Measurements from ENCODE around the gene CMTM8.

- TF ChIP-seq TARDBP (IDR thresholded peaks at IDR 0.05): no peak
- TF ChIP-seq FOXK2 (IDR thresholded peaks at IDR 0.05): no peak
- no peak for TF ChIP-seq ARNT (IDR thresholded peaks at IDR 0.05)
- TF ChIP-seq FOXA1 (IDR thresholded peaks at IDR 0.05): no peak
These were observed 172.1 kb downstream of the CMTM8 start for GRCh38 chr3:32410367-32411246.
